AG04449 (cell line): Measurements from ENCODE around the gene MAIP1.

ENCODE experiments used
- CTCF ChIA-PET: fragments of 350-600 bp; formaldehyde crosslinking; extraction: SDS; loops from one replicate; lab custom pipeline; 2021; ENCODE audit warnings: antibody characterized with exemption; lab: Yijun Ruan, JAX
- POLR2A ChIA-PET: fragments of 400-600, 350-600 bp; formaldehyde crosslinking; extraction: SDS; loops from one replicate; lab custom pipeline; 2020; ENCODE audit warnings: antibody characterized with exemption, inconsistent platforms; lab: Yijun Ruan, JAX
- DNase-seq: peaks from one replicate; pipeline ENCODE4 v3.0.0-alpha.2; 2010; ENCODE audit warnings: low read depth, low spot score
- H3K4me3 ChIP-seq: 2 replicates; pipeline ENCODE4 v1.5.1; 2011; ENCODE audit warnings: low read depth, mild to moderate bottlenecking, control low read depth, low read length
- CTCF ChIP-seq: IDR thresholded peaks from one replicate; pipeline ENCODE4 v1.5.1; 2011; ENCODE audit warnings: mild to moderate bottlenecking, moderate library complexity, low read length, control low read depth, inconsistent platforms; ENCODE audit not compliant: insufficient read depth; ENCODE audit errors: missing control alignments

The MAIP1 gene

GRCh38 chr2:199994371-199994770 is 39.0 kb downstream of the MAIP1 start:
- no peak for DNase-seq
- CTCF ChIA-PET, result interaction anchor here (1.5 kb wide), 1 partner anchor 9 kb away, joined by 10 read pairs; no protein-coding TSS in a partner anchor
- POLR2A ChIA-PET, result no interaction called here
- no peak for TF ChIP-seq CTCF
- no peak overlapping the region for H3K4me3 ChIP-seq

DNA sequence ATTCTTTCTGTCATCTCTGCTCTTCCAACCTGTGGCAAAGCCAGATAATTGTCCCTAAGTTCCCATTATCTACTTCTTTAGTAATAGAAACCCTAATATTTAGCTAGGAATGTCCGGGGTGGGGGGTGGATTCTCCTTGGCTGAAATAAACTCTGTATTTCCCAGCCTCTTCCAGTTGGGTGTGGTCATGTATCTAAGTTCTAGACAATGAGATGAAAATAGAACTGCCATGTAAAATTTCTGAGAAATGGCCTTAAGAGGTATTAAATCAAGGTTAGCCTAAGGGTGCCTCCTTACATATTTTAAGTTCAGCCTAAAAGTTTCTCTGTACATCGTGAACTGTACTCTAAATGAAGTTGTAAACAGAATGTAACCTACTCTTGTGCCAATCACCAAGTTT is 39.5 kb downstream of the MAIP1 start:
- H3K4me3 ChIP-seq, result no peak overlapping the region
- no peak for DNase-seq
- no peak for TF ChIP-seq CTCF
- CTCF ChIA-PET, result interaction anchor here (1.5 kb wide), 1 partner anchor 9 kb away, joined by 10 read pairs; no protein-coding TSS in a partner anchor
- POLR2A ChIA-PET, result no interaction called here

GRCh38 chr2:199997296-199997695 is 41.9 kb downstream of the MAIP1 start:
- DNase-seq, result no peak
- ChIA-PET CTCF (interaction anchor here (1.9 kb wide), 1 partner anchor 12 kb away, joined by 7 read pairs; no protein-coding TSS in a partner anchor), POLR2A (no interaction called here)
- TF ChIP-seq CTCF, result no peak
- no peak overlapping the region for H3K4me3 ChIP-seq

DNA sequence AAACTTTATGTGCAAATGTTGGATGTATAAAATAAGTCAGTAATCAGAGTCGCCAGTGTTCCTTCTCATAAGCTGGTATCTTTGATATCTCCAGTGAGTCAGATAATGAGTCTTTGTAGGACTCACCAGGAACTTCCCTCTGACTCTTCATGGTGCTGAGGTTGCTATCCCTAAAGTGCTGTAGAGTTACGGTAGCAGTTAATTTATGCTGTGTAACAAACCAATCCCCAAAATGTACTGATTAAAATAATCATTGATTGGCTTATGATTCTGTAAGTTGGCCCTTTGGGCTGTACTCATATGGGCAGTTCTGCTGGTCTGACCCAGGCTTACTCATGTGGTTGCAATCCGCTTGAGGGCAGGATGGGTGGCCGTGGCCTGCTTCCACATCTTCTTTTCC is 43.8 kb downstream of the MAIP1 start:
- no peak for TF ChIP-seq CTCF
- ChIA-PET POLR2A (no interaction called here), CTCF (interaction anchor here (2.4 kb wide), 1 partner anchor 14 kb away, joined by 6 read pairs; no protein-coding TSS in a partner anchor)
- DNase-seq, result no peak
- no peak overlapping the region for H3K4me3 ChIP-seq

DNA sequence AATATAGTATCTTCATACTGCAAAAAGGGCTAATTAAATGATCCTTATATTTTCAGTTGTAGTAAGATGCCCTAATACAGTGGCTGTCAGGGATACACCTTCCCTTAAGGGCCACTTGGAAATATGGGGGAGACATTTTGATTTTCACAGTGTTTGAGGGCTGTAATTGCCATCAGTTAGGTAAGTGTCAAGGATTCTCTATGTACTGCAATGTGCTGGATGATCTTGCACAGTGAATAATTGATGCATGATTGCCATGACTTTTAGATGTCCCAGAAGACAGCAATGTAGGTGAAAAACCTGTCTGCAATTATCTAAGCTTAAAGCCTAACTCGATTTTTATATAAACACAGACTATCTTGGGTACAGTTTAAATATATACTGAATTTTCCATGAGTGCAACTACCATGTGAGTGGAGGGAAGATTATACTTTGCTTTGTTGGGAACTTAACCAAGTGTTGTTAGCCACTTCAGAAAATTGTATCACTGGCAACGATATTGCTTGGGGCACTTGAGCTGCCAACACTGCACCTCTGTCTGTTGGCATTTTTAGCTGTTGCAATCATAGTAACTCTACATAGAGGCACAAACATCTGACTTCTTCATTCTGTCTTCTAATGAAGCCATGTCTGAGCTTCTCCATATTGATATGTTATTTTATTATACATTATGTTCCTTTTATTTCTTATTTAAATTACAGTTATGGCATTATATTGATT is 45.2 kb downstream of the MAIP1 start:
- DNase-seq, result no peak
- no peak for TF ChIP-seq CTCF
- ChIA-PET CTCF (interaction anchor here (0.5 to 2.4 kb wide), 3 partner anchors 15 to 332 kb away, joined by 3 to 6 read pairs (median 4); no protein-coding TSS in a partner anchor), POLR2A (no interaction called here)
- H3K4me3 ChIP-seq, result no peak overlapping the region

- TF ChIP-seq CTCF, result no peak
- ChIA-PET POLR2A (no interaction called here), CTCF (interaction anchor here (0.9 kb wide), 1 partner anchor 18 kb away, joined by 5 read pairs; no protein-coding TSS in a partner anchor)
- DNase-seq, result no peak
- no peak overlapping the region for H3K4me3 ChIP-seq
Measured at GRCh38 chr2:200003444-200003843, 48.1 kb downstream of the MAIP1 start.
